Psoas muscle (tissue), 8 donors: ENCODE measurements around the gene ZNF224. TPM values are rescaled to one million over a fixed set of nuclear protein-coding genes. Genes with fewer than 3 reads are reported as not detected.

ENCODE experiments used
- ATAC-seq, 4 donors: fragments of 200-7000 bp; cut with Tn5 transposase; one replicate each; pipeline ENCODE4 v1.9.1; 2020; ENCODE audit warnings: moderate library complexity in 3 of 4, mild to moderate bottlenecking in 2 of 4
- DNase-seq, 2 donors: peaks; one replicate each; pipeline ENCODE4 v3.0.0-alpha.2; 2020
- H3K27ac ChIP-seq: fragments of 200-600 bp; one replicate; pipeline ENCODE4 v1.8.0; 2022
- H3K27me3 ChIP-seq, 3 donors: fragments of 200-600 bp in 1 of 3; one replicate each; pipeline versions ENCODE4 v1.6.1 to v1.8.0; 2013 to 2022; ENCODE audit warnings: low read length in 2 of 3, mild to moderate bottlenecking in 2 of 3, moderate library complexity in 1 of 3; ENCODE audit not compliant: insufficient read depth in 3 of 3
- H3K36me3 ChIP-seq, 2 donors: fragments of 200-600 bp in 1 of 2; one replicate each; pipeline versions ENCODE4 v1.6.1 to v1.8.0; 2013 to 2022; ENCODE audit warnings: low read depth in 1 of 2, mild to moderate bottlenecking in 1 of 2, moderate library complexity in 1 of 2; ENCODE audit not compliant: insufficient read depth in 1 of 2
- H3K4me1 ChIP-seq: fragments of 200-600 bp; one replicate; pipeline ENCODE4 v1.8.0; 2022
- H3K4me3 ChIP-seq: fragments of 200-600 bp; one replicate; pipeline ENCODE4 v1.8.0; 2022; ENCODE audit warnings: mild to moderate bottlenecking
- H3K9me3 ChIP-seq: fragments of 200-600 bp; one replicate; pipeline ENCODE4 v1.8.0; 2022
- CTCF ChIP-seq: fragments of 200-600 bp; IDR thresholded peaks from one replicate; pipeline ENCODE4 v1.8.0; 2022; ENCODE audit warnings: antibody characterized with exemption
- WGBS, 3 donors: extraction: QIAGEN DNeasy Blood & Tissue Kit; methylation state at CpG; one replicate each; pipeline versions ENCODE4 v1.1.6 to v1.1.7; 2013; 5-methylcytosine and 5-hydroxymethylcytosine counted together
- intact Hi-C, 2 donors: fragments of 100-400 bp; cut with DNase I; formaldehyde crosslinking; loops; one replicate each; pipeline versions ENCODE4 v1.11.0 to v1.14.2; 2022
- polyA plus RNA-seq, 3 donors: library from polyadenylated mRNA; stranded (reverse); fragments of 200-250 nt; gene quantifications; one replicate each; pipeline ENCODE4 v1.2.3, GENCODE V29; 2013
- total RNA-seq, 4 donors: library from RNA; stranded (reverse); fragmentation: NEBNext Ultra II Directional in 2 of 4; extraction: Animal tissue kit (Norgen Biotek cat#: 25700) in 2 of 4; gene quantifications; one replicate each; pipeline versions ENCODE4 v1.2.1 to v1.2.4, GENCODE V29; 2021 to 2023
- donor health status: healthy with polysubstance abuse.
- donor health status: DM: no; HTN: no; CAD: no; lungs with moderate emphysema.
- donor health status: Bipolar disorder and iron deficiency.
- donor health status: healthy.
- donor health status: DM: yes; HTN: yes; CAD: no.
- donor health status: DM: no; HTN: no; CAD: no.
- donor health status: DM: no; HTN: no; CAD: no.
- donor health status: DM: yes; HTN: yes; CAD: no.

Gene ZNF224
- total and polyA plus RNA-seq, 7 donors = 3.2 to 10.2 (median 6.1) TPM

GRCh38 chr19:44071824-44072542 lies 22.2 kb upstream of the ZNF224 start, which contains the start of gene ZNF284:
TSS of gene ZNF284 (plus strand) at chr19:44072159. CDS start at chr19:44076390, 4,231 bp downstream.
- Histone ChIP-seq H3K4me1 (peaks cover 10% of the 10 kb centered on the region), H3K9me3 (peaks cover 55% of the 10 kb centered on the region), H3K36me3 (peaks cover under 1 to 26% of the 10 kb centered on the region in 2 donors), H3K27me3 (no peaks in the 10 kb centered on the region), H3K4me3 (peak within 1 kb of the TSS; percentile 85), H3K27ac (peak within 1 kb of the TSS; percentile 63)
- DNase-seq (peak; percentile 85 to 91), ATAC-seq (peak; percentile 99 to 100 (median 100))
- TF ChIP-seq CTCF = no peak
- intact Hi-C loops = loop anchor here in 1 of 2 donors (2.0 kb wide), 1 partner anchor 23 kb away; the partner anchor contains the start of gene ZNF224
- WGBS, 3 donors = 1% methylated on average over 40 of the region's 40 CpGs

- Histone ChIP-seq H3K4me3 (peak overlapping the region; percentile 85), H3K9me3 (peaks cover 48% of the 10 kb centered on the region), H3K36me3 (peaks cover 0 to 25% of the 10 kb centered on the region in 2 donors), H3K27me3 (no peaks in the 10 kb centered on the region), H3K4me1 (peaks cover 10% of the 10 kb centered on the region), H3K27ac (peak overlapping the region; percentile 63)
- peak in 1 of 4 donors; percentile 26 for ATAC-seq
- no peak for TF ChIP-seq CTCF
- intact Hi-C loops = loop anchor here in 1 of 2 donors (2.0 kb wide), 1 partner anchor 22 kb away; the partner anchor contains the start of gene ZNF224
- WGBS, 3 donors = 16 to 18% (median 18%) methylated on average over 18 of the region's 18 CpGs
- no peak for DNase-seq
These were observed 21.4 kb upstream of the ZNF224 start for GRCh38 chr19:44072543-44073401.

GRCh38 chr19:44076325-44076724 lies 17.8 kb upstream of the ZNF224 start:
- ATAC-seq (no peak), DNase-seq (no peak)
- H3K4me1 ChIP-seq = peaks cover 8% of the 10 kb centered on the region
- TF ChIP-seq CTCF = no peak
- H3K27ac ChIP-seq = no peak overlapping the region
- no peaks in the 10 kb centered on the region for H3K27me3 ChIP-seq
- WGBS, 3 donors = 65 to 83% (median 80%) methylated on average over 2 of the region's 2 CpGs
- peaks cover 5 to 53% of the 10 kb centered on the region in 2 donors for H3K36me3 ChIP-seq
- H3K9me3 ChIP-seq = peaks cover 14% of the 10 kb centered on the region
- intact Hi-C loops = no loop called here
- H3K4me3 ChIP-seq = no peak overlapping the region

- ATAC-seq (no peak), DNase-seq (no peak)
- Histone ChIP-seq H3K27me3 (no peaks in the 10 kb centered on the region), H3K27ac (no peak overlapping the region), H3K4me3 (no peak overlapping the region), H3K9me3 (peaks cover 5% of the 10 kb centered on the region), H3K36me3 (peaks cover 0 to 22% of the 10 kb centered on the region in 2 donors), H3K4me1 (no peaks in the 10 kb centered on the region)
- no peak for TF ChIP-seq CTCF
- intact Hi-C loops = loop anchor here (10.0 kb wide), 2 partner anchors 87 to 107 kb away; partner anchors contain the start of genes ZNF155 (in 1 of the 2) and ZNF230 (in 1 of the 2)
- WGBS, 3 donors = 65 to 72% (median 66%) methylated on average over 4 of the region's 4 CpGs
These were observed 2.1 kb upstream of the ZNF224 start for GRCh38 chr19:44092108-44092507.
